SK-N-SH (cell line): ENCODE measurements around the gene SPTLC2. TPM values are rescaled to one million over a fixed set of nuclear protein-coding genes. Genes with fewer than 3 reads are reported as not detected.
"Not testable (repeated sequence)": the region's sequence is repeated elsewhere in the genome, so short reads cannot be mapped to it uniquely, and the experiment has no call there.

Experiments used
- CTCF ChIA-PET: fragments of 300-600, 350-600 bp; formaldehyde crosslinking; extraction: SDS; loops from one replicate; lab custom pipeline; 2021; lab: Yijun Ruan, JAX
- POLR2A ChIA-PET: fragments of 350-600 bp; sonication (Branson Sonifier 250); formaldehyde crosslinking; extraction: SDS; loops from one replicate; lab custom pipeline; 2020; ENCODE audit warnings: antibody characterized with exemption, inconsistent platforms; lab: Yijun Ruan, JAX
- DNase-seq: peaks from one replicate; pipeline ENCODE4 v3.0.0; 2012
- H2AFZ ChIP-seq: fragments of 200-600 bp; sonication (generic); 2 replicates; pipeline ENCODE4 v1.8.1; 2016; ENCODE audit warnings: antibody characterized with exemption, mild to moderate bottlenecking, low read depth
- H3F3A ChIP-seq: fragments of 200-600 bp; sonication (generic); replicated peaks from 2 replicates; pipeline ENCODE3; 2016; ENCODE audit warnings: antibody characterized with exemption, mild to moderate bottlenecking; ENCODE audit not compliant: insufficient read depth
- H3K27ac ChIP-seq, 2 experiments: fragments of 200-500 bp in 1 of 2; fragments of 200-600 bp in 1 of 2; sonication (Bioruptor generic) in 1 of 2; sonication (generic), shearing (Covaris generic) in 1 of 2; 2 replicates each; pipeline versions ENCODE4 v1.5.1 to v1.6.1; 2014 to 2016; ENCODE audit warnings: low read depth in 2 of 2, inconsistent platforms in 1 of 2, low read length in 1 of 2, mild to moderate bottlenecking in 1 of 2, mixed read lengths in 1 of 2
- H3K27me3 ChIP-seq: fragments of 200-600 bp; sonication (generic), shearing (Covaris generic); 2 replicates; pipeline ENCODE4 v1.6.1; 2016; ENCODE audit warnings: mixed run types; ENCODE audit not compliant: insufficient read depth
- H3K36me3 ChIP-seq, 2 experiments: fragments of 200-500 bp in 1 of 2; fragments of 200-600 bp in 1 of 2; sonication (Bioruptor generic) in 1 of 2; sonication (generic) in 1 of 2; replicated peaks in 1 of 2; 2 replicates each; pipeline versions ENCODE3 to v1.5.1; 2014 to 2016; ENCODE audit warnings: low read length in 1 of 2, mild to moderate bottlenecking in 1 of 2; ENCODE audit not compliant: insufficient read depth in 2 of 2, control insufficient read depth in 1 of 2
- H3K4me1 ChIP-seq, 2 experiments: fragments of 200-500 bp in 1 of 2; fragments of 200-600 bp in 1 of 2; sonication (Bioruptor generic) in 1 of 2; sonication (generic), shearing (Covaris generic) in 1 of 2; 2 replicates each; pipeline versions ENCODE4 v1.5.1 to v1.6.1; 2014 to 2016; ENCODE audit warnings: low read depth in 1 of 2, low read length in 1 of 2, mixed run types in 1 of 2; ENCODE audit not compliant: insufficient read depth in 2 of 2, control insufficient read depth in 1 of 2
- H3K4me2 ChIP-seq: fragments of 200-600 bp; sonication (generic), shearing (Covaris generic); 2 replicates; pipeline ENCODE4 v1.6.1; 2017; ENCODE audit warnings: mixed run types
- H3K4me3 ChIP-seq, 2 experiments: fragments of 200-500 bp in 1 of 2; fragments of 200-600 bp in 1 of 2; sonication (Bioruptor generic) in 1 of 2; sonication (generic), shearing (Covaris generic) in 1 of 2; 2 replicates each; pipeline versions ENCODE4 v1.5.1 to v1.8.1; 2014 to 2016; ENCODE audit warnings: low read depth in 2 of 2, inconsistent platforms in 1 of 2, low read length in 1 of 2, mild to moderate bottlenecking in 1 of 2, mixed read lengths in 1 of 2, moderate library complexity in 1 of 2
- H3K79me2 ChIP-seq: fragments of 200-600 bp; sonication (generic); 2 replicates; pipeline ENCODE4 v1.8.1; 2017; ENCODE audit warnings: mild to moderate bottlenecking; ENCODE audit not compliant: insufficient read depth
- H3K9ac ChIP-seq: fragments of 200-600 bp; sonication (generic); 2 replicates; pipeline ENCODE4 v1.6.1; 2017; ENCODE audit warnings: mixed run types
- H3K9me2 ChIP-seq: fragments of 200-600 bp; sonication (generic); 2 replicates; pipeline ENCODE4 v1.6.1; 2017; ENCODE audit warnings: mixed run types
- H3K9me3 ChIP-seq: fragments of 200-600 bp; sonication (generic); 2 replicates; pipeline ENCODE4 v1.6.1; 2017; ENCODE audit warnings: mixed run types, mild to moderate bottlenecking, moderate library complexity
- H4K20me1 ChIP-seq: fragments of 200-600 bp; sonication (generic); 2 replicates; pipeline ENCODE4 v1.6.1; 2017; ENCODE audit warnings: mild to moderate bottlenecking, mixed run types; ENCODE audit not compliant: insufficient read depth
- CHD2 ChIP-seq: fragments of 150-350 bp; IDR thresholded peaks from 2 replicates; pipeline ENCODE4 v1.6.1; 2018; ENCODE audit warnings: low read length; ENCODE audit not compliant: partially characterized antibody
- EP300 ChIP-seq, 2 experiments: IDR thresholded peaks; 2 replicates each; pipeline versions ENCODE4 v1.4.0 to v1.6.1; 2012; ENCODE audit warnings: borderline replicate concordance in 1 of 2, low read depth in 1 of 2, low read length in 1 of 2
- FOXM1 ChIP-seq: IDR thresholded peaks from 2 replicates; pipeline ENCODE4 v1.4.0; 2012; ENCODE audit warnings: low read depth, mild to moderate bottlenecking
- JUND ChIP-seq: IDR thresholded peaks from 2 replicates; pipeline ENCODE4 v1.4.0; 2012
- RAD21 ChIP-seq: IDR thresholded peaks from 2 replicates; pipeline ENCODE4 v1.6.1; 2012; ENCODE audit warnings: mild to moderate bottlenecking, low read length
- RFX5 ChIP-seq: IDR thresholded peaks from 2 replicates; pipeline ENCODE4 v1.6.1; 2012; ENCODE audit warnings: mild to moderate bottlenecking, improper control_type of control experiment, low read length
- RXRA ChIP-seq: IDR thresholded peaks from 2 replicates; pipeline ENCODE4 v1.4.0; 2012; ENCODE audit warnings: low read depth, mild to moderate bottlenecking, borderline replicate concordance
- WGBS: methylation state at CpG from one replicate; pipeline ENCODE4 v1.1.6; 2017; ENCODE audit warnings: low lambda C conversion rate; 5-methylcytosine and 5-hydroxymethylcytosine counted together
- polyA plus RNA-seq, 3 experiments: library from polyadenylated mRNA; depleted of rRNA; stranded (reverse); fragments of >200 nt; gene quantifications; 2 replicates each; pipeline ENCODE4 v1.2.3, GENCODE V29; 2012
- TF ChIP-seq, protein P1 (sequence below): fragments of 200-600 bp; sonication (generic); IDR thresholded peaks from 2 replicates; pipeline ENCODE4 v1.6.1; 2017; ENCODE audit warnings: antibody characterized with exemption, mild to moderate bottlenecking, moderate library complexity

SPTLC2 gene
- polyA plus RNA-seq, 1 of the 3 experiments (the other 2 are of a cell fraction) = 10.2 TPM

DNA sequence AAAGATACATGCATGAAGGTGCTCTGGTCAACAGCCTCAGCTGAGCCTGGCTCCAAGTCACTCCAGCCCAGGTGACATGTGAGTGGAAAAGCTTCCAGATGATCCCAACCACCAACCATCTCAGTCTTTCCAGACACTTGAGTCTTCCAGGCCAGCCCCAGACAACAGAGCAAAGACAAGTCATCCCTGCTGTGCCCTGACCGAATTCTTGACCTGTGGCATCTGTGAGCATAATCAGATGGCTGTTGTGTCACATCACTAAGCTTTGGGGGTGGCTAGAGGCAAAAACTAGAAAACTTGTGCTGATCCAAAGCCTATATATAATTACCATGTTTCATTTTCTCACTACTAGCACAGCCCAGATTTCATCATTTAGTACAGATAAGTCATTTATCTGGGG is 67.0 kb downstream of the SPTLC2 start (continued):
- TF ChIP-seq CHD2 (no peak), RAD21 (no peak), RXRA (no peak), RFX5 (no peak)
- TF ChIP-seq, protein P1, sequence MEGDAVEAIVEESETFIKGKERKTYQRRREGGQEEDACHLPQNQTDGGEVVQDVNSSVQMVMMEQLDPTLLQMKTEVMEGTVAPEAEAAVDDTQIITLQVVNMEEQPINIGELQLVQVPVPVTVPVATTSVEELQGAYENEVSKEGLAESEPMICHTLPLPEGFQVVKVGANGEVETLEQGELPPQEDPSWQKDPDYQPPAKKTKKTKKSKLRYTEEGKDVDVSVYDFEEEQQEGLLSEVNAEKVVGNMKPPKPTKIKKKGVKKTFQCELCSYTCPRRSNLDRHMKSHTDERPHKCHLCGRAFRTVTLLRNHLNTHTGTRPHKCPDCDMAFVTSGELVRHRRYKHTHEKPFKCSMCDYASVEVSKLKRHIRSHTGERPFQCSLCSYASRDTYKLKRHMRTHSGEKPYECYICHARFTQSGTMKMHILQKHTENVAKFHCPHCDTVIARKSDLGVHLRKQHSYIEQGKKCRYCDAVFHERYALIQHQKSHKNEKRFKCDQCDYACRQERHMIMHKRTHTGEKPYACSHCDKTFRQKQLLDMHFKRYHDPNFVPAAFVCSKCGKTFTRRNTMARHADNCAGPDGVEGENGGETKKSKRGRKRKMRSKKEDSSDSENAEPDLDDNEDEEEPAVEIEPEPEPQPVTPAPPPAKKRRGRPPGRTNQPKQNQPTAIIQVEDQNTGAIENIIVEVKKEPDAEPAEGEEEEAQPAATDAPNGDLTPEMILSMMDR = no peak

DNA sequence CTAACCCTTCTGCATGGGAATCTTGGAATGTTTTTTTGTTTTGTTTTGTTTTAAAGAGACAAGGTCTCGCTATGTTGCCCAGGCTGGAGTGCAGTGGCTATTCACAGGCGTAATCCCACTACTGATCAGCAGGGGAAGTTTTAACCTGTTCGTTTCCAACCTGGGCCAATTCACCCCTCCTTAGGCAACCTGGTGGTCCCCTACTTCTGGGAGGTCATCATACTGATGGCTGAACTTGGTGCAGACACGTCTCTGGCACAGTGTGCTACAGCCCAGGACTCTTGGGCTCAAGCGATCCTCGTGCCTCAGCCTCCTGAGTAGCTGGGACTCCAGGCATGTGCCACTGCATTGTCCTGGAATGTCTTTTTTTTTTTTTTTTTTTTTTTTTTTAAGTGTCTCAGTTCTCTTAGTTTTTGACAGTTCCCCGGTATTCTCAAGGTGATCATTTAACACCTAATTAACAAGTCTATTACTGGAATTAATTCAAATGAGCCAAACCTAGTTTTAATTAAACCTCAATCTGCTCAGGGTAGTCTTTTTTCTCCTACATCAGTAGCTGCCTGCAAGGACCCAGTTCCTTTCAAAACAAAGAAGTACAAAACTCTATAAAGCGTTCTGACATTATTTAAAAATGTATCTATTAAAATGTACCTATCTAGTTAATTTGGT is 68.8 kb downstream of the SPTLC2 start:
- Histone ChIP-seq H3K4me1 (0 out of 4 replicates have a peak, but pooled peaks cover 0 to 7% of the 10 kb centered on the region in 2 experiments), H3K4me3 (no peak overlapping the region), H3K27me3 (no peaks in the 10 kb centered on the region), H3K9me3 (no peaks in the 10 kb centered on the region), H3K9me2 (no peaks in the 10 kb centered on the region), H4K20me1 (no peaks in the 10 kb centered on the region), H2AFZ (no peak overlapping the region), H3K4me2 (no peak overlapping the region), H3K79me2 (peaks cover 17% of the 10 kb centered on the region)
- WGBS = 83% methylated on average over 8 of the region's 8 CpGs
- ChIA-PET POLR2A (no interaction called here), CTCF (interaction anchor here (1.1 to 1.3 kb wide), 3 partner anchors 42 to 88 kb away, joined by 3 to 5 read pairs (median 3); no protein-coding TSS in a partner anchor)
- no peak for DNase-seq
- TF ChIP-seq, protein P1 = peak; percentile 38
- TF ChIP-seq JUND (no peak), FOXM1 (no peak), EP300 (IDR thresholded peaks at IDR 0.05; ENCODE audit: borderline replicate concordance in 1 of 2, low read depth in 1 of 2, low read length in 1 of 2) (no peak), RFX5 (no peak)
- TF ChIP-seq, all 33 proteins: peak for 1
- H3K36me3 ChIP-seq = peaks cover 28 to 48% of the 10 kb centered on the region in 2 experiments
- H3K27ac ChIP-seq = no peak overlapping the region
- H3F3A ChIP-seq = peaks cover 12% of the 10 kb centered on the region
- H3K9ac ChIP-seq = no peak overlapping the region

DNA sequence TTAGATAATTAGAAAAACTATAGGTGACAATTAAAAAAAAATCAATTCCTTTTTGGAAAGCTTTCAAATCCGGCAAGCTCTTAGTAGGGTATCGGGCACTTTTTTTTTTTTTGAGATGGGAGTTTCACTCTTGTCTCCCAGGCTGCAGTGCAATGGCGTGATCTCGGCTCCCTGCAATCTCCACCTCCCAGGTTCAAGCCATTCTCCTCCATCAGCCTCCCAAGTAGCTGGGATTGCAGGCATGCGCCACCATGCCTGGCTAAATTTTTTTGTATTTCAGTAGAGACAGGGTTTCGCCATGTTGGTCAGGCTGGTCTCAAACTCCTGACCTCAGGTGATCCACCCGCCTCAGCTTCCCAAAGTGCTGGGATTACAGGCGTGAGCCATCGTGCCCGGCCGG is 71.3 kb downstream of the SPTLC2 start:
- CTCF ChIA-PET = interaction anchor here (0.6 to 2.1 kb wide), 2 partner anchors 86 to 907 kb away, joined by 3 to 11 read pairs; no protein-coding TSS in a partner anchor
- POLR2A ChIA-PET, H3K9me3 ChIP-seq: not testable (repeated sequence)

More for the DNA sequence above, 71.3 kb downstream of the SPTLC2 start:
- H3K9ac ChIP-seq, H3K4me1 ChIP-seq, H3F3A ChIP-seq, H3K4me3 ChIP-seq, DNase-seq, H3K27me3 ChIP-seq, H3K27ac ChIP-seq, H3K9me2 ChIP-seq, H3K4me2 ChIP-seq, H4K20me1 ChIP-seq, H2AFZ ChIP-seq: not testable (repeated sequence)
- peaks cover 22 to 43% of the 10 kb centered on the region in 2 experiments for H3K36me3 ChIP-seq
- peaks cover 25% of the 10 kb centered on the region for H3K79me2 ChIP-seq
- WGBS = 98% methylated on average over 11 of the region's 11 CpGs
